BLaER1 (cell line): ENCODE measurements around the gene RAB37.

Experiments
- H3K27ac ChIP-seq: shearing (Covaris generic); formaldehyde crosslinking; 2 replicates; pipeline ENCODE4 v1.8.1; 2022
- H3K27me3 ChIP-seq: shearing (Covaris generic); formaldehyde crosslinking; 2 replicates; pipeline ENCODE4 v1.8.1; 2022
- H3K36me3 ChIP-seq: shearing (Covaris generic); formaldehyde crosslinking; 2 replicates; pipeline ENCODE4 v1.8.1; 2022
- H3K4me1 ChIP-seq: shearing (Covaris generic); formaldehyde crosslinking; 2 replicates; pipeline ENCODE4 v1.8.1; 2022
- H3K4me2 ChIP-seq: shearing (Covaris generic); formaldehyde crosslinking; 2 replicates; pipeline ENCODE4 v1.8.1; 2022
- H3K4me3 ChIP-seq: shearing (Covaris generic); formaldehyde crosslinking; 2 replicates; pipeline ENCODE4 v1.8.1; 2022
- H3K9ac ChIP-seq: shearing (Covaris generic); formaldehyde crosslinking; 2 replicates; pipeline ENCODE4 v1.8.1; 2022
- H3K9me3 ChIP-seq: shearing (Covaris generic); formaldehyde crosslinking; 2 replicates; pipeline ENCODE4 v1.8.1; 2022
- H4K20me1 ChIP-seq: shearing (Covaris generic); formaldehyde crosslinking; 2 replicates; pipeline ENCODE4 v1.8.1; 2022
- Cebpa-rat ChIP-seq: shearing (Covaris generic); IDR thresholded peaks from 2 replicates; pipeline ENCODE4 v1.8.1; 2022

The RAB37 gene, protein sequence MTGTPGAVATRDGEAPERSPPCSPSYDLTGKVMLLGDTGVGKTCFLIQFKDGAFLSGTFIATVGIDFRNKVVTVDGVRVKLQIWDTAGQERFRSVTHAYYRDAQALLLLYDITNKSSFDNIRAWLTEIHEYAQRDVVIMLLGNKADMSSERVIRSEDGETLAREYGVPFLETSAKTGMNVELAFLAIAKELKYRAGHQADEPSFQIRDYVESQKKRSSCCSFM

DNA sequence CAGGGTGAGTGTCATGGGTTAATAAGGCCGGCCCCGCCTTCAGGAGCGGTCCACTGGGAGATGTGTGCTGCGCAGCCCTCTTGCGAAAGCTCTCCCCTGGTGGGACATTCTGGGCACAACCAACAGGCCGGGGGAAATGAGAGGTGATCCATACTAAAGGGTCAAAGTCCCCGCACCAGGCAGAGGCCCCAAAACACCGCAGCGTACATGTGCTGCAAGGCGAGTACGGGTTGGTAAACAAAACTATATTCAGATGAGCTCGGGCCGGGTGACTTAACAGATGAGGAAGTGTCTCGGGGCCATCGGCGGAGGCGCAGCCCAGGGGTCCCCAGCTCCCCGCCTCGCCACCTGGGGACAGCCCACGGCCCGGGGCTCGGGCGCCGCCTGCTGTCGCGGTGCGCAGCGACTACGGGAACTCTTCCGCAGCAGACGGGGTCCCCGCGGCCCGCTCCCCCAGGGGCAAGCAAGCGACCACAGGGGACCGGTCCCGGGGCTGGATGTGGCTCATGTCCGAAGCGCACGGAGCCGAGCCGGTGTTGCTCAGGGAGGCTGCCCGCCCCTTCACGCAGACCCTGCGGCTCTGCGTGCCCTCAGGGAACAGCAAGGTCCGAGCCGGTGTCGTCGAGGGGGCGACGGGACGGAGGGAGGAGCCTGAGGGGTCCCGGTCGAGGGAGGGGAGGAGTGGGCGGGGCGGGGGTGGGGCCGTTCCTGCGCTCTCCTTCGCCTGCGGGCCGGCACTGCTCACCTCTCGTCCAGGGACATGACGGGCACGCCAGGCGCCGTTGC lies at the start of gene RAB37:
RAB37 (plus strand) TSS at position 744 of the 786 bp plus-strand sequence; CDS start at position 761, 17 bp downstream.
- H3K4me1 ChIP-seq = peaks cover 84% of the 10 kb centered on the region
- no peaks in the 10 kb centered on the region for H3K36me3 ChIP-seq
- H3K9ac ChIP-seq = peak within 1 kb of the TSS; percentile 77
- peak within 1 kb of the TSS; percentile 72 for H3K4me3 ChIP-seq
- no peaks in the 10 kb centered on the region for H3K9me3 ChIP-seq
- H3K27ac ChIP-seq = peak within 1 kb of the TSS; percentile 88
- no peaks in the 10 kb centered on the region for H3K27me3 ChIP-seq
- TF ChIP-seq Cebpa-rat = peak; percentile 98
- H4K20me1 ChIP-seq = no peaks in the 10 kb centered on the region
- peak within 1 kb of the TSS; percentile 92 for H3K4me2 ChIP-seq

DNA sequence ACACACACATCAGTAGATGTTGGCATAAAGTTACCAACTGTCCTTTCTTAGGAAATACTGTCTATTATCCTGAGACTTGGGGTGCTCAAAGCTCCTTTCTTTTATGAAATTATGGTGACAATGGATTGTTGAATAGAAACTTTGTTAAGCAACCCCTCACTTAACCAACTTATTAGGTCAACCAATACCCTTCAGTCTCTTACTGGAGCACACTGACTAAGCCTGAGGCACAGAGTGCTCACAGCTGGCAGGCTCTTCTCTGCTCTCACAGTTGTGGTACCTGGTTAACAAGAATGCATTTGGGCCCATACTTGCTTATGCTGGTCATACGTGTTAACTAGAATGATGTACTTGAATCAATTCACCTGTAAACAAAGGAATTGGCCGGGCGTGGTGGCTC lies 49.2 kb upstream of the RAB37 start:
- no peak for TF ChIP-seq Cebpa-rat
- Histone ChIP-seq H3K9me3 (no peaks in the 10 kb centered on the region), H3K27ac (no peak overlapping the region), H3K36me3 (no peaks in the 10 kb centered on the region), H3K4me2 (no peak overlapping the region), H4K20me1 (no peaks in the 10 kb centered on the region), H3K27me3 (no peaks in the 10 kb centered on the region), H3K4me1 (peaks cover 19% of the 10 kb centered on the region), H3K4me3 (no peak overlapping the region), H3K9ac (no peak overlapping the region)

DNA sequence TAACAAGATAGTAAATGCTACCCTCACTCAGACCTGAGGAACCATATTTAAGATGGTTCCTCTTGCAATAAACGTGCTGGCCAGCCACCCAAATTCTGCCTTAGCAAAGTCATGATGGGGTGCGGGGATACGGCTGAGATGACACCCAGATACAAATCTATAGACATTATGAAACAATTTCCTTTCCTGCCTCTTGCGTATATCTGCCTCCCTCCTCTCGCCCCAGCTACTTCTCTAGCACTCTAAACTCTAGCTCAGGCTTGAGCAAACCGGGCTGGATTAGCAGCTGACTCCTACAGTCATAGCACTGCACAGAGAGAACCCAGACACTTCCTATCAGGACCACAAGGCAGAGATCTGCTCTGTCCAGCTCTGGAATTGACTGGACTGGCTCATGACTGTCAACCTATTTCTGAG lies 46.6 kb upstream of the RAB37 start:
- peaks cover 19% of the 10 kb centered on the region for H3K4me1 ChIP-seq
- H3K27ac ChIP-seq = no peak overlapping the region
- no peaks in the 10 kb centered on the region for H3K27me3 ChIP-seq
- H3K4me3 ChIP-seq = no peak overlapping the region
- H3K9ac ChIP-seq = no peak overlapping the region
- H3K36me3 ChIP-seq = no peaks in the 10 kb centered on the region
- TF ChIP-seq Cebpa-rat = no peak
- no peak overlapping the region for H3K4me2 ChIP-seq
- no peaks in the 10 kb centered on the region for H4K20me1 ChIP-seq
- no peaks in the 10 kb centered on the region for H3K9me3 ChIP-seq

DNA sequence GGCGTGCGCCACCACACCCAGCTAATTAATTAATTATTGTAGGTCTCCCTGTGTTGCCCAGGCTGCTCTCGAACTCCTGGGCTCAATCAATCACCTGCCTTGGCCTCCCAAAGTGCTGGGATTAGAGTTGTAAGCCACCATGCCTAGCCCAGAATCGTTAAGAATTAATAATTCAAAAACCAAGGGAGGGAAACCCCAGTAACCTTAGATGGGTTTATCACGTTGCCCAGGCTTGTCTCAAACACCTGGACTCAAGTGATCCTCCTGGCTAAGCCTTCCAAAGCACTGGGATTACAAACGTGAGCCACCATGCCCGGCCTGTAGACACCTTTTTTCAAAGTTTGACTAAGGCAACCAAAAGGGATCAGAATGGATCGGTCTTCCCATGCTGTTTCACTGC lies 45.9 kb upstream of the RAB37 start:
- peaks cover 14% of the 10 kb centered on the region for H3K4me1 ChIP-seq
- H3K9ac ChIP-seq = no peak overlapping the region
- no peaks in the 10 kb centered on the region for H3K27me3 ChIP-seq
- H3K9me3 ChIP-seq = no peaks in the 10 kb centered on the region
- H3K4me2 ChIP-seq = no peak overlapping the region
- H3K27ac ChIP-seq = no peak overlapping the region
- no peak for TF ChIP-seq Cebpa-rat
- no peak overlapping the region for H3K4me3 ChIP-seq
- no peaks in the 10 kb centered on the region for H4K20me1 ChIP-seq
- H3K36me3 ChIP-seq = no peaks in the 10 kb centered on the region

DNA sequence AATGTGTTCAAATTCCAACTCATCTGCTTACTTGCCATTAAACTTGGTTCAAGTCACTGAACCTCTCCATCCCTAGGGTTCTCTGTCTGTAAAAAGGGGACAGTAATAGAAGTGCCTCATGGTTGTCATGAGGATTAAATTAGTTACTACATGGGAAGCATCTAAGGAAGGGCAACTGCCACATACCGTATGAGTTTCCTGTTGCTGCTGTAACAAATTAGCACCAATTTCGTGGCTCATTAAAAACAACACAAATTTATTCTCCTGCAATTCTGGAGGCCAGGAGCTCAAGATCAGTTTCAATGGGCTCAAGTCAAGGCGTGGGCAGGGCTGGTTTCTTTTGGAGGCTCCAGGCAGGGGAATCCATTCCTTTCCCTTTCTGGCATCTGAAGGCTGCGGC lies 43.0 kb upstream of the RAB37 start:
- Histone ChIP-seq H3K4me1 (peaks cover 7% of the 10 kb centered on the region), H4K20me1 (no peaks in the 10 kb centered on the region), H3K27me3 (no peaks in the 10 kb centered on the region), H3K9ac (no peak overlapping the region), H3K36me3 (no peaks in the 10 kb centered on the region), H3K9me3 (no peaks in the 10 kb centered on the region), H3K4me2 (no peak overlapping the region), H3K4me3 (no peak overlapping the region), H3K27ac (no peak overlapping the region)
- no peak for TF ChIP-seq Cebpa-rat

DNA sequence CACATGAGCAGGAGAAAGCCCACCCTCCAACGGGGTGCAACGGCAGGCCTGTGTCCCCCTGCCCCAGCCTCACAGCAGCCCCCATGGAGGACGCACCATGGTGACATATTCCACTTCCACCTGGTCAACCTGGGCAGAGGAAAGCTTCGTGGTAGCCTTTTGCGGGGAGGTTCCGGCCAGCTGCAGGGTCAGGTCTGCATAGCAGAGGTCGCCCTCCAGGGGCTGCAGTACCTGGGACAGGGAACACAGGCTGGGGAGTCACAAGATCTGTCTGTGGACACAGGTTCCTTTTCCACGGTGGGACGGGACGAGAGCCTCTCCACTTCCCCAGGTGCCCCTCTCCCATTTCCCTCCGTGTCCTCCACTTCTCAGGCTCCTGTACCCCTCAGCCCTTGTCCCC lies 41.4 kb upstream of the RAB37 start:
- no peaks in the 10 kb centered on the region for H4K20me1 ChIP-seq
- H3K36me3 ChIP-seq = no peaks in the 10 kb centered on the region
- H3K9me3 ChIP-seq = no peaks in the 10 kb centered on the region
- no peak overlapping the region for H3K27ac ChIP-seq
- H3K4me2 ChIP-seq = no peak overlapping the region
- H3K4me3 ChIP-seq = no peak overlapping the region
- peaks cover 6% of the 10 kb centered on the region for H3K4me1 ChIP-seq
- no peak for TF ChIP-seq Cebpa-rat
- no peak overlapping the region for H3K9ac ChIP-seq
- no peaks in the 10 kb centered on the region for H3K27me3 ChIP-seq

DNA sequence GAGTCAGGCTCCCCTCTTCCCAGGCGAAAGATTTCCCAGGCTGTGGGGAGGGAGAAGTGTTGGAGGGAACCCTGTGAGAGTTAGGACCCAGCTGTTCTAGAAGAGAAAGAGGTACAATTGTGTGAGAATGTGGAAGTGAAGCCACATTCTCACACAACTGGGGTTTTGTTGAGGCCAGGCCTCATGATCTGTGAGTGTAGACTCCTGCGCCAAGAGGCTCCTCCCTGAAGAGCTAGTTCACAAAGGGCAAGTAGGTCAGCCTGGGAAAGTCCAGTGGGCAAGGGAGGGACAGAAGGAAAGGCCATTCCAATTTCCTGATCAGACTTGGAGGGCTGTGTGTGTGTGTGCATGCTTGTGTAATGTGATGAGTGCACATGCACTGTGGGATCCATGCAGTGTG lies 39.5 kb upstream of the RAB37 start:
- no peak overlapping the region for H3K27ac ChIP-seq
- no peak overlapping the region for H3K4me3 ChIP-seq
- no peaks in the 10 kb centered on the region for H3K36me3 ChIP-seq
- peaks cover 6% of the 10 kb centered on the region for H3K4me1 ChIP-seq
- H3K9ac ChIP-seq = no peak overlapping the region
- no peaks in the 10 kb centered on the region for H3K9me3 ChIP-seq
- no peaks in the 10 kb centered on the region for H3K27me3 ChIP-seq
- TF ChIP-seq Cebpa-rat = no peak
- H4K20me1 ChIP-seq = no peaks in the 10 kb centered on the region
- no peak overlapping the region for H3K4me2 ChIP-seq

DNA sequence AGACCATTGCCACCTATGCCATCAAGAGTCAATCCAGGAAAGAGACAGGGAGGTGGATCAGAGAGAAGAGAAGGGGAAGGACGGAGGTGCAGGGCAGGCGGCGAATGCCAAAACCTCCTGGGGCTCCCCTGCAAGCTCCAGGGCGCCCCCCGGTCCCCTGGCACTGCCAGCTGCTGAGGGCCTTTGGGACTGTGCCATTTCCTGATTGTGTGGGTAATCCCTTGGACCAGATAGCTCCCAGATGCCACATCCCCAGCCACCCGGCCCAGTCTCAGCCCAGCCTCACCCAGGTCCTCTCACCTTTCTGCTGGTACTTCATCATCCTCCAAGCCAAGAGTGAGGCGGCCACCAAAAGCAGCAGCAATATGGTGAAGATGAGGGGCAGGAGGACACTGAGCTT lies 39.0 kb upstream of the RAB37 start:
- no peak for TF ChIP-seq Cebpa-rat
- peak overlapping the region; percentile 31; the same call in 1 of the 2 replicates for H3K4me2 ChIP-seq
- peaks cover 6% of the 10 kb centered on the region for H3K4me1 ChIP-seq
- no peaks in the 10 kb centered on the region for H3K9me3 ChIP-seq
- no peak overlapping the region for H3K27ac ChIP-seq
- H3K9ac ChIP-seq = no peak overlapping the region
- H4K20me1 ChIP-seq = no peaks in the 10 kb centered on the region
- no peaks in the 10 kb centered on the region for H3K36me3 ChIP-seq
- H3K27me3 ChIP-seq = no peaks in the 10 kb centered on the region
- H3K4me3 ChIP-seq = no peak overlapping the region

DNA sequence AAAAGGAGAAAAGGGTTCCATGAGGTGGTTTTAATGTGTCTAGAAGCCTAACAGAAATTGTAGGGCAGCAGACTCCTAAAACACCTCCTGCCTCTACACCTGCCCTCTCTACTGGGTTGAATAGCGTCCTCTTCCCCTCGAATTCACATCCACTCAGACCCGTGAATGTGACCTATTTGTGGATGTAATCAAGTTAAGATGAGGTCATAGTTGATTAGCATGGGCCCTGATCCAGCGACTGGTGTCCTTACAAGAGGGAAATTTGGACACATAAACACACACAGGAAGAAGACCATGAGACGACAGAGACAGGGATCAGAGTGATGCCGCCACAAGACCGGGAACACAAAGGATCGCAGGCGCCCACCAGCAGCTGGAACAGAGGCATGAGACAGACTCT lies 37.8 kb upstream of the RAB37 start:
- Histone ChIP-seq H3K4me2 (no peak overlapping the region), H4K20me1 (no peaks in the 10 kb centered on the region), H3K36me3 (no peaks in the 10 kb centered on the region), H3K4me1 (peaks cover 6% of the 10 kb centered on the region), H3K9me3 (no peaks in the 10 kb centered on the region), H3K9ac (no peak overlapping the region), H3K4me3 (no peak overlapping the region), H3K27ac (no peak overlapping the region), H3K27me3 (no peaks in the 10 kb centered on the region)
- TF ChIP-seq Cebpa-rat = no peak

DNA sequence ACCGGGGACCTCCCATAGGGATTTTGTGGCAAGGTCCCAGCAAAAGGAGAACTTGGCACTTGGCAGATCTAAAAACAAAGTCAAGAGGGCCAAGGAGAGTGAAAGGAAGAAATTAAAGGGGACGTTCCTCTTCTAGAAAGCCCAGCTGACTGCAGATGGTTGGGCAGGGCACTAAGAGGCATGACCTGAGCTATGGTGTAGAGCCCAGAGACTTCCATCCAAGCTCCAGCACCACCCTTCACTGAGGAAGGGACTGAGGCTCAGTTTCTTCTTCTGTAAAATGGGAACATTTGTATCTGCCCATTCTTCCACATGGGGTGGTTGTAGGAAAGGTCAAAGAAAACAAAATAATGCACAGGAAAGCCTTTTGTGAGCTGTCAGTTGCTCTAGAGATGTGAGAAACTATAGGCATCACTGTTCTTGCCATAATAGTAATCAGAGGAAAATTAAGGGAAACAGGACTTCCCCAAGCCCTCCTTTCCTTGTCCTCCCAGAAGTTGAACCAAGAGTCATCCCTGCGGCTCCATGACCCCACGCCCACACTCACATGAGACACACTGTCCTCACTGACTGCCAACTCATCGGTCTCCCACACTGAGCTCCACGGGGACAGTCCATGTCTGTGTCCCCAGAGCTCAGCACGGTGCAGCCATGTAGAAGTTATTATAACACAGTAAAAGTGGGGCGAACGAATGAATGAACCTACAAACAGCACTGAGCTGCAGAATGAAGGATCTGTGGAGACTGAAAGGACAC lies 34.8 kb upstream of the RAB37 start:
- Histone ChIP-seq H3K27ac (no peak overlapping the region), H3K36me3 (no peaks in the 10 kb centered on the region), H3K4me2 (no peak overlapping the region), H3K9me3 (no peaks in the 10 kb centered on the region), H4K20me1 (no peaks in the 10 kb centered on the region), H3K4me1 (peaks cover 6% of the 10 kb centered on the region), H3K4me3 (no peak overlapping the region), H3K27me3 (no peaks in the 10 kb centered on the region), H3K9ac (no peak overlapping the region)
- no peak for TF ChIP-seq Cebpa-rat
